Hematopoietic multipotent progenitor cell treated with erythropoietin and hydrocortisone succinate and interleukin-3 and kit ligand, for 4 days (in vitro differentiated cells): Measurements from ENCODE around the gene CTNNBIP1.

Experiments
- DNase-seq: peaks from one replicate; pipeline ENCODE4 v3.0.0-alpha.2; 2015

The CTNNBIP1 gene

GRCh38 chr1:9903801-9904527 is 6.1 kb downstream of the CTNNBIP1 start:
- no peak for DNase-seq

- DNase-seq = no peak
Observed at GRCh38 chr1:9902060-9902452, 8.0 kb downstream of the CTNNBIP1 start.

- peak; percentile 44 for DNase-seq
Observed at GRCh38 chr1:9901148-9902059, 8.7 kb downstream of the CTNNBIP1 start.

GRCh38 chr1:9900142-9901043 is 9.7 kb downstream of the CTNNBIP1 start:
- peak; percentile 85 for DNase-seq

- no peak for DNase-seq
Observed at GRCh38 chr1:9894115-9894514, 16.0 kb downstream of the CTNNBIP1 start.

- DNase-seq = peak; percentile 82
Observed at GRCh38 chr1:9892563-9893528, 17.2 kb downstream of the CTNNBIP1 start.

GRCh38 chr1:9891207-9891606 is 18.9 kb downstream of the CTNNBIP1 start:
- no peak for DNase-seq

GRCh38 chr1:9890224-9890731 is 19.8 kb downstream of the CTNNBIP1 start:
- peak; percentile 23 for DNase-seq

- no peak for DNase-seq
Observed at GRCh38 chr1:9889411-9889810, 20.7 kb downstream of the CTNNBIP1 start.

- DNase-seq = no peak
Observed at GRCh38 chr1:9888886-9889285, 21.2 kb downstream of the CTNNBIP1 start.

GRCh38 chr1:9887070-9887469 is 23.0 kb downstream of the CTNNBIP1 start:
- DNase-seq = no peak

GRCh38 chr1:9886092-9886742 is 23.9 kb downstream of the CTNNBIP1 start:
- DNase-seq = no peak

- no peak for DNase-seq
Observed at GRCh38 chr1:9884805-9885204, 25.3 kb downstream of the CTNNBIP1 start.

- DNase-seq = no peak
Observed at GRCh38 chr1:9883585-9884449, 26.3 kb downstream of the CTNNBIP1 start.

GRCh38 chr1:9882945-9883303 is 27.1 kb downstream of the CTNNBIP1 start:
- DNase-seq = no peak

GRCh38 chr1:9882296-9882944 is 27.6 kb downstream of the CTNNBIP1 start:
- peak; percentile 38 for DNase-seq

- peak; percentile 60 for DNase-seq
Observed at GRCh38 chr1:9881838-9882249, 28.2 kb downstream of the CTNNBIP1 start.

GRCh38 chr1:9878404-9878803 is 31.7 kb downstream of the CTNNBIP1 start:
- no peak for DNase-seq

GRCh38 chr1:9877962-9878361 is 32.1 kb downstream of the CTNNBIP1 start:
- DNase-seq = no peak

- no peak for DNase-seq
Observed at GRCh38 chr1:9875636-9876000, 34.5 kb downstream of the CTNNBIP1 start.
